MM.1S (cell line): ENCODE measurements around the gene DTYMK.
A peak's percentile ranks its signal among the peaks of the same experiment; 100 is the strongest.

Experiments
- EZH2phosphoT487 ChIP-seq: fragments of 300-600 bp; sonication (generic); IDR thresholded peaks from 2 replicates; pipeline ENCODE4 v1.6.1; 2018; ENCODE audit warnings: antibody characterized with exemption, low read length
- TF ChIP-seq, protein P1 (sequence below): fragments of 300-600 bp; sonication (generic); IDR thresholded peaks from 2 replicates; pipeline ENCODE4 v1.5.1; 2016; ENCODE audit warnings: antibody characterized with exemption, low read length, mixed read lengths

DNA sequence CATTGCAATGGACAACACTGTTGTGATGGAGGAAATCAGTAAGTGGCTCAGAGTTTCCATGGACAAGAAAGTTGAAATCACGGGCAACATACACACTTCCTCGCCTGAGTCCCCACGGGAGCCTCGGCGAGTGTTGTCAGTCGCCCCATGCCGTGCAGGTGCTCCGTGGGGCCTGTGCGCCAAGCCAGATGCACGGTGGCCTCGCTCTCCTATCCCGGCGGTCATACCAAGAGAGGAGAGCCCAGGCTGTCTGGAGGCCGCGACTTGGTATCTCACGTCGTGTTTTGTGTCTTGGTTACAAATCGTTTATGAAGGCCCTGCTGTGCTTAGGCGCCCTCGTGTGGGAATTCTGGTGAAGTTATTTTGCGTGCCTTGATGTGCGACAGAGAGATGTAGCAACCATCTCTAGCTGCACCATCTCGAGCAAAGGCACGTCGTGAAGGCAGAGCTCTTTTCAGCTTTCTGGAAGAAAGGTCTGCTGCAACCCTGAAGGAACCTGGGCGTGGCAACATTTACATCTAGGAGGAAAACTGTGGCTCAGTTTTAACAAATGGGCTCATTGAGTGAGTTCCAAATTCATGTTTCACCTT is 27.4 kb downstream of the DTYMK start:
- TF ChIP-seq, protein P1, sequence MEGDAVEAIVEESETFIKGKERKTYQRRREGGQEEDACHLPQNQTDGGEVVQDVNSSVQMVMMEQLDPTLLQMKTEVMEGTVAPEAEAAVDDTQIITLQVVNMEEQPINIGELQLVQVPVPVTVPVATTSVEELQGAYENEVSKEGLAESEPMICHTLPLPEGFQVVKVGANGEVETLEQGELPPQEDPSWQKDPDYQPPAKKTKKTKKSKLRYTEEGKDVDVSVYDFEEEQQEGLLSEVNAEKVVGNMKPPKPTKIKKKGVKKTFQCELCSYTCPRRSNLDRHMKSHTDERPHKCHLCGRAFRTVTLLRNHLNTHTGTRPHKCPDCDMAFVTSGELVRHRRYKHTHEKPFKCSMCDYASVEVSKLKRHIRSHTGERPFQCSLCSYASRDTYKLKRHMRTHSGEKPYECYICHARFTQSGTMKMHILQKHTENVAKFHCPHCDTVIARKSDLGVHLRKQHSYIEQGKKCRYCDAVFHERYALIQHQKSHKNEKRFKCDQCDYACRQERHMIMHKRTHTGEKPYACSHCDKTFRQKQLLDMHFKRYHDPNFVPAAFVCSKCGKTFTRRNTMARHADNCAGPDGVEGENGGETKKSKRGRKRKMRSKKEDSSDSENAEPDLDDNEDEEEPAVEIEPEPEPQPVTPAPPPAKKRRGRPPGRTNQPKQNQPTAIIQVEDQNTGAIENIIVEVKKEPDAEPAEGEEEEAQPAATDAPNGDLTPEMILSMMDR: peak; percentile 9; the same call in 1 of the 2 replicates
- TF ChIP-seq EZH2phosphoT487: no peak
